NCI-H2227 (cell line): Measurements from ENCODE around the gene SKA3.

Experiments
- DNase-seq: peaks from one replicate; lab custom pipeline; 2025; ENCODE audit not compliant: unreplicated experiment; lab: John Stamatoyannopoulos, UW

The SKA3 gene

DNA sequence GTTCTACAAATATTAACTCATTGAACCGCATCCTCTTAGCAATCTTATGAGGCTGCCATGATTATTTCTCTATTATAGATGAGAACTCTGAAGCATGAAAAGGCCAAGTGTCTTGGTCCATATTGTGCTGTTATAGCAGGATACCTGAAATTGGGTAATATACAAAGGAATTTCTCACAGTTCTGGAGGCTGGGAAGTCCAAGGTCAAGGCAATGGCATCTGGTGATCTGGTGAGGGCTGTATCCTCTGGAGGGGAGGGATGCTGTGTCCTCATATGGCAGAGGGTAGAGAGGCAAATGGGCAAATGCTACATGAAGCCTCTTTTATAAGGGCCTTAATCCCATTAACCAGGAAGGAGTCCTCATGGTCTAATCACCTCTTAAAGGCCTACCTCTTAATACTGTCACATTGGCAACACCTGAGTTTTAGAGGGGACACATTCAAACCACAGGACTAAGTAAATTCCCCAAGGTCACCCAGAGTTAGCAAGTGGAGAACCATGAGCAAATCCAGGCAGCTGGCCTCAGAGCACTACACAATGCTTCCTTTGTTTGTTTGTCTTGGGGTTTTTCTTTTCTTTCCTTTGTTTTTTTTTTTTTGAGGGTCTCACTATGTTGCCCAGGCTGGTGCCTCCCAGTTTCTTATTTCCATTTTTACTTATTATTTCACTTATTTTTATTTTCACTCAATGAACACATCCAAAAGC lies 59.1 kb downstream of the SKA3 start:
- no peak for DNase-seq

DNA sequence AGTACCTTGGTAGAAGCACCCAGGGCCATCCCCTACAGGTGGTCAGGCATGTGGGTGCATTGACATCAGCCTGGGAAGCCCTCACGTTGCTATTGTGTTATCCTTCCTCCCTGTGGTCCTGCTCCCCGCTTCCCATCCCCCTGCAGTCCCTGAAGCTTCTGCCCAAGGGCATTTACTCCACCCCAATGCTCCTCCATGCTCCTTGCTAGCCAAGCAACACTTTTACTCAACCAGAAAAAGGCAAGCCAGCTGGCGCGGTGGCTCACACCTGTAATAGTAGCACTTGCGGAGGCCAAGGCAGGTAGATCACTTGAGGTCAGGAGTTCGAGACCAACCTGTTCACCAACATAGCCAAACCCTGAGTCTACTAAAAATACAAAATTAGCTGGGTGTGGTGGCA lies 60.2 kb downstream of the SKA3 start:
- no peak for DNase-seq

GRCh38 chr13:21115231-21115630 lies 61.1 kb downstream of the SKA3 start:
- DNase-seq: no peak

DNA sequence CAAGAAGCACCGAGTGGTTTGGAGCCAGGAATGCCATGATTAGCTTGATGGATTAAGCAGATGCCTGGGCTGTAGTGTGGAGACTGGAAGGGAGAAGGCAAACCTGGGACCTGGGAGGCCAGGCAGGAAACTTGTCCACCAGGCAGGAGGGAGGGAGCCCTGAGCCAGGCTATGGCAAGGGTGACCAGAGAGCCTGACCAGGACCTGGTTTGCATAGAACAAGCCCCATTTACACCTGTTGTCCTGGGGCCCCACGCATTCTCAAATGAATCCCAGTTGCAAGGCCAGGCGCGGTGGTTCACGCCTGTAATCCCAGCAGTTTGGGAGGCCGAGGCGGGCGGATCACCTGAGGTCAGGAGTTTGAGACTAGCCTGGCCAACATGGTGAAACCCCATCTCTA lies 64.8 kb downstream of the SKA3 start:
- DNase-seq: no peak

DNA sequence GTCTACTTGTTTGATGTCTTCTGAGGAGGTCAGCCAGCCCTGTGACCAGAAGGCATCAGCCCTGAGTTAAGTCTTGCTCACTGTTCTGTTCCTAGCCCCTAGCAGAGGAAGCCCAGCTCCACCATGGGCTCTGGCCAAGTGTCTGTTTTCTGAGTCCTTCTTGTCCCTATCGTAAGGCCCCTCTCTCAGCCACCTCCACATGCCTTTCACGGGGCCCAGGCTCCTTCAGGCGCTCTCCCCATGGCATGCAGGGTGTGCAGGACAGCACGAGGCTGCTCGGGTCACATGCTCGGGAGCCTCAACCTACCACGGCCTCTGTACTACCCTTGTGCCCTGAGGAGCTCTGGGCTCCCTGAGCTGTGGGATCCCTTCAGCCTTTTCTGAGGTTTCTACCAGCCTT lies 67.2 kb downstream of the SKA3 start:
- no peak for DNase-seq

DNA sequence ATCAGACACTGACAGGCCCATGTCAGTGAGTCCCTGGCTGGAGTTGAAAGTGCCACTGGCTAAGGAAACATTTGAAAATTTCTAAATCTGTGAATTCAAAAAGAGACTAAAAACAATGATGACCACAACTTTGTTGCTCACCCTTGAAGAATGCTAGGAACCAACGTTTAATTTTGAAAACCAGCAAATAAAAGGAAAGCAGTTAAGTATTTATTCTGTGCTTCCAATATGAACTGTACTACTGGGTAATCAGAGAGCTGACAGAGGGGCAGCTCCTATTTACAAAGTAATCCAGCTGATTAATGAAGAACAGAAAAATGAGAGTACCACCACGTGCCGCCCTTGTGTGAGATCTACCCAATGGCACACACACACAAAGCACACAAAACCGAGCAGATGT lies 70.3 kb downstream of the SKA3 start:
- DNase-seq: no peak

DNA sequence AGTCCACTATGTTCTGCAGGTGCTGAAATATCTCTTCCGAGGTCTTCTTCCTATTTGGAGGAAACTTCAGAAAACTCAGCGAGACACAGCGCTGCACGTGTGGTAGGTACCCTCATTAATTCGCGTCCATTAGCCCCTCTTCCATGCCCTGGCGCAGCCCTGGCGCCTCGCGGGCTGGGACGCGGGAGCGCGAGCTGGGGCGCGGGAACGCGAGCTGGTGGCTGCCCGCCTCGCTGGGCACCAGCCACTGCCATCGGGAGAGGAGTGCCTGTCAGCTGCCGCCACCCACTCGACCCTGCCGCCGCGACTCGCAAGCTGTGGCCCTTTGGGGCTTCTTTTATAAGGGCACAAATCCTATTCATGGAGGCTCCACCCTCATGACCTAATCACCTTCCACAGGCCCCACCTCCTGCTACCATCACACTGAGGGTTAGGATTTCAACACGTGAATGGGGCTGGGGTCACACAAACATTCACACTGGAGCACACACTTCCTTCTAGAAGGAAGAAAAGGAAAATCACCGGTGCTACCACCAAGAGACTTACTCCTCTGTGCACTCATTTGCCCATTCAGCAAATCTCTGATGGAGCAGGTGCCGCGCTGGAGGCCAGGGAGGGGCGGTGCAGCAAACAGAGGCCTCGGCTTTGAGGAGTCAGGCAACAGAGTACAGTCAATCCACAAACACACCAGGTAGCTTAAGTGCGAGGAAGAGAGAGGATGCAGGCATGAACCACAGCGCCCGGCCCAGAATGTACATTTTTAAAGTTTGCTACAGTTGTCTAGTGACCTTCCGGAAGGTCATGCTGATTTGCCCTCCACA lies 71.9 kb downstream of the SKA3 start:
- no peak for DNase-seq
